GM12891 (cell line): ENCODE measurements around the gene MCOLN2.
"Not testable (repeated sequence)": the region's sequence is repeated elsewhere in the genome, so short reads cannot be mapped to it uniquely, and the experiment has no call there.

Experiments
- DNase-seq: peaks from one replicate; pipeline ENCODE4 v3.0.0; 2011; ENCODE audit warnings: low spot score; ENCODE audit not compliant: insufficient read length
- FAIRE-seq: peaks from 2 replicates; lab custom pipeline; 2011; peaks lifted over from hg19 to GRCh38; lab: Jason Lieb, UNC
- PAX5 ChIP-seq: IDR thresholded peaks from 2 replicates; pipeline ENCODE4 v1.6.1; 2011; ENCODE audit warnings: low read length, moderate library complexity, mild to moderate bottlenecking; ENCODE audit not compliant: insufficient read depth, severe bottlenecking
- POLR2A ChIP-seq: IDR thresholded peaks from 2 replicates; pipeline ENCODE4 v1.6.1; 2011; ENCODE audit warnings: low read depth, low read length, control low read depth
- POLR2AphosphoS5 ChIP-seq: IDR thresholded peaks from 2 replicates; pipeline ENCODE4 v1.6.1; 2011; ENCODE audit warnings: low read depth, low read length, control low read depth
- POU2F2 ChIP-seq: IDR thresholded peaks from 2 replicates; pipeline ENCODE4 v1.6.1; 2011; ENCODE audit warnings: low read depth, mild to moderate bottlenecking, control low read depth, low read length, moderate library complexity
- SPI1 ChIP-seq: IDR thresholded peaks from 2 replicates; pipeline ENCODE4 v1.6.1; 2011; ENCODE audit warnings: low read depth, low read length, control low read depth
- TAF1 ChIP-seq: IDR thresholded peaks from 2 replicates; pipeline ENCODE4 v1.6.1; 2011; ENCODE audit warnings: low read depth, low read length, control low read depth

The MCOLN2 gene

DNA sequence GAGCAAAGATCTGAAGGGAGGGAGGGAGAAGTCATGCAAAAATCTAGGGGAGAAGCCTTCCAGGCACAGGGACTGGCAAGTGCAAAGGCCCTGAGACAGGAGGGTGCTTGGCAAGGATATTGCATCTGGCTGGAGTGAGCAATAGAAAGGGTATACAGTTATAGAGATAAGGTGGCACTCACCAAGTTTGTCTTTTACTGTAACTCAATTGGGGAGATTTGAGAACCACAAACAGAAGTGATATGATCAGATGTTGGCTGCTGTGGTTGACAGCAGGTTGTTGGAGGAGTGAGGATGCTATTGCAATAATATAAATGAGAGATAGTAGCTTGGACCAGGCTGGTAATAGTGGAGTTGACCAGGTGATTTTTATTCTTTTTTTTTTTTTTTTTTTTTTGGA, 25.8 kb upstream of the MCOLN2 start:
- DNase-seq (no peak), FAIRE-seq (no peak)
- TF ChIP-seq PAX5: no peak
- no peak for TF ChIP-seq TAF1
- TF ChIP-seq POLR2A: no peak
- no peak for TF ChIP-seq SPI1
- no peak for TF ChIP-seq POU2F2
- TF ChIP-seq POLR2AphosphoS5: no peak

GRCh38 chr1:85019994-85020393, 23.1 kb upstream of the MCOLN2 start:
- FAIRE-seq (no peak), DNase-seq (no peak)
- no peak for TF ChIP-seq POLR2A
- no peak for TF ChIP-seq POLR2AphosphoS5
- no peak for TF ChIP-seq POU2F2
- TF ChIP-seq TAF1: no peak
- no peak for TF ChIP-seq SPI1
- TF ChIP-seq PAX5: no peak

DNA sequence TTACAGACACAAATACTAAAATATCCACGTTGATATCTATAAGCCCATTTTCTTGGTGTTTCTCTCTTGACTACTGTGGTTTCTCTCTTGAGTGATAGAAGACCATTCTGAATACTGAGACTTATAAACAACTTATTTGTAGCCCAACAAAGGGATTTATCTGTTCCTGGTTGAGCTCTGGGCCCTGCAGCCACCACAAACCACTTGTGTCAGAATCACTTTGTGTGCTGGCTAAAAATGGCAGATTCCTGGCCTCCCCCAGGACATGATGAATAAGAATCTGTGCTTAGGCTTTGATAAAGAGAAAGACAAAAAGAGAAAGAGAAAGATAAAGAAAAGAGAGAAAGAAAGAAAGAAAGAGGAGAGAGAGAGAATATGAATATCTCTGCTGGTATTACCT, 18.9 kb upstream of the MCOLN2 start:
- FAIRE-seq: no peak
- TF ChIP-seq POLR2A (no peak), TAF1 (no peak), POU2F2 (no peak), SPI1 (no peak), PAX5 (no peak), POLR2AphosphoS5 (no peak)

GRCh38 chr1:85005641-85006040, 8.7 kb upstream of the MCOLN2 start:
- FAIRE-seq, DNase-seq: not testable (repeated sequence)

More for the DNA sequence above, 18.9 kb upstream of the MCOLN2 start:
- no peak for DNase-seq

- FAIRE-seq (no peak), DNase-seq (no peak)
- no peak for TF ChIP-seq PAX5
- peak; percentile 84 for TF ChIP-seq SPI1
These were observed 4.8 kb upstream of the MCOLN2 start for GRCh38 chr1:85001742-85002141.

GRCh38 chr1:84998642-84999280, 1.8 kb upstream of the MCOLN2 start:
- FAIRE-seq: peak; percentile 87
- TF ChIP-seq POU2F2: no peak
- TF ChIP-seq POLR2A: no peak
- no peak for TF ChIP-seq POLR2AphosphoS5
- TF ChIP-seq PAX5: no peak
- TF ChIP-seq SPI1: no peak
- TF ChIP-seq TAF1: no peak
- DNase-seq: no peak

- DNase-seq: no peak
- TF ChIP-seq POLR2A (no peak), POU2F2 (no peak)
- FAIRE-seq: peak; percentile 78
These were observed 1.0 kb upstream of the MCOLN2 start for GRCh38 chr1:84997667-84998600.

DNA sequence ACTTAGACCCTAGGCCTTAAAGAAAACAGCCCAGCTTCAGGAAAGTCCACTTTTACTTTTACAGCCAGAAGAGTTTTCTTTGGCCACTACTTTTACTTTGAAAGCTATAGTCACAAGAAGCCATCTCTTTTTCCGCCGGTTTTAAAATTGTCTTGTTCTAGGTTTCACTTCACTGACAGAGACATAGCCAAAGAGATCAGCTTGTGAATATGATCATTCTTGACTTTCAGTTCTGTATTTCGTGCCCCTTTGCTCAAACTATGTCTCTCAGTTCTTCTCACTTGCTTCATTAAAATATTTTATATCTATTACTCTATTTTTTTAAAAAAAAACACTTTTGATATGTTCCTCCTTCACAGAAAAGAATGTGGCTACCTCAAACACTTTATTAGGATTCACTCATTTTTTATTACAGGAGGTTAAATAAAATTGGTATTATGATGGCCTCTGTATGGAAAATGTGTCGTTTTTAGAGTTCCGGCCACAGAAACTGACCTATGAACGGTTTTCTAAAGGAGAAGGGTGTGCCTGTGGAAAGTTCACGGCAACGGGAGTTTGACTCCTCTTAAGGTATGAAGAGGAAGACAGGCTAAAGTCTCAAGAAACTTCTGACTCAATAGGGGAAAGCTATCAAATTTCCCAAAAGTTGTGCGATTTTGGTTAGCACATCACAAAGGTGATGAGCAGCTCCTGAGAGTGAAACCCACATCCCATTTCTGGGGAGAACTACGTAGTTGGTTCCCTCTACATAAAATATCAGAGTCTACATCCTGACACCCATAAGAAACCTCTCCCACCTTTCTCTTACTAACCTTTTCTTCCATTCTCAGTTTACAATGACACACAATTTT, 1.2 kb downstream of the MCOLN2 start:
- no peak for DNase-seq
- peak; percentile 36; the same call in 1 of the 2 replicates for TF ChIP-seq POLR2AphosphoS5
- TF ChIP-seq POU2F2: no peak
- 0 out of 2 replicates have a peak, but pooled peaks have one; percentile 36 for TF ChIP-seq TAF1
- TF ChIP-seq POLR2A: no peak; the same call in none of the 2 replicates
- TF ChIP-seq SPI1: peak; percentile 96
- peak; percentile 95 for FAIRE-seq

DNA sequence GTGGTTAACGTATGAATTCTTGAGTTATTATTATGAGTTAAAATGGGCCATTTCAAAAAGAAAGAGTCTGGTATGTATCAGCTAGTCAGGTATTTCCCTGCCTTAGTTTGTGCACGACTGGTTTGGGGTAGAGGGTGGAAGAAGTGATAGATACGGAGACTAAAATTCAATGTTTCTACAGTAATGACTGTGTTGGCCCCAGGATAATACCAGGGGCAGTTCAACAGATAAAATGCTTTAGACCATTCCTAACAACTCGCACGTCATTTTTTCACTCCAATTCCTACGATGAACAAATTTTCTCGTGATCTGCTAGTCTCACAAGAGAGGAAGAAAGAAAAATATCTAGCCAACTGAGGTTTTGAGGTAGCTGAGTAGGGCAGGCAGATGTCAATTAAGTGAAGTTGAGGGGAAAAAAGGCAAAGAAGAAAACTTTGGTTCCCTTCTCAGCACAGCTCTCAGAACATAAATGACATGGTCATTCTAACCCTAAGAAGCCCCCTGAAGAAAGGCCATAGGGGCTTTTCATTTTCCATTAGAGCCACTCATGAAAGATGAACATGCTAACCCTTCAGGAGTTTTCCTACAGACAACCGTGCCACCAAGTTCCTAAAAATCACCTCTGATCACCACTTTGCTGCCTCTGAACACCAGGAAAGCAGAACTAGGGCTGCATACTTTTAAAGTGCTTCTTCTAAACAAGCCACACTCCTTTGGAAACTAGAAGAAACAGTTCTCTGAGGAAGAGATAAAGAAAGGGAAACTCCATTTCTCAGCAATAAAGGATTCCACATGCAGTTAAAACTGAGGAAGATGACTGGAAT, 5.6 kb downstream of the MCOLN2 start:
- no peak for DNase-seq
- TF ChIP-seq PAX5 (no peak), TAF1 (no peak; the same call in 1 of the 2 replicates), SPI1 (peak; percentile 55), POLR2AphosphoS5 (no peak), POU2F2 (no peak; the same call in 1 of the 2 replicates), POLR2A (no peak; the same call in 1 of the 2 replicates)
- FAIRE-seq: peak; percentile 83
